ENCODE data around the gene CHID1. TPM values are rescaled to one million over a fixed set of nuclear protein-coding genes. Genes with fewer than 3 reads are reported as not detected.

The CHID1 gene
- total RNA-seq, 1 donor from 2014 or later, result 72.9 TPM

GRCh38 chr11:844693-845644 lies 65.6 kb downstream of the CHID1 start:
- H3K4me1 ChIP-seq, result peaks cover 86% of the 10 kb centered on the region
- TF ChIP-seq, protein P1, sequence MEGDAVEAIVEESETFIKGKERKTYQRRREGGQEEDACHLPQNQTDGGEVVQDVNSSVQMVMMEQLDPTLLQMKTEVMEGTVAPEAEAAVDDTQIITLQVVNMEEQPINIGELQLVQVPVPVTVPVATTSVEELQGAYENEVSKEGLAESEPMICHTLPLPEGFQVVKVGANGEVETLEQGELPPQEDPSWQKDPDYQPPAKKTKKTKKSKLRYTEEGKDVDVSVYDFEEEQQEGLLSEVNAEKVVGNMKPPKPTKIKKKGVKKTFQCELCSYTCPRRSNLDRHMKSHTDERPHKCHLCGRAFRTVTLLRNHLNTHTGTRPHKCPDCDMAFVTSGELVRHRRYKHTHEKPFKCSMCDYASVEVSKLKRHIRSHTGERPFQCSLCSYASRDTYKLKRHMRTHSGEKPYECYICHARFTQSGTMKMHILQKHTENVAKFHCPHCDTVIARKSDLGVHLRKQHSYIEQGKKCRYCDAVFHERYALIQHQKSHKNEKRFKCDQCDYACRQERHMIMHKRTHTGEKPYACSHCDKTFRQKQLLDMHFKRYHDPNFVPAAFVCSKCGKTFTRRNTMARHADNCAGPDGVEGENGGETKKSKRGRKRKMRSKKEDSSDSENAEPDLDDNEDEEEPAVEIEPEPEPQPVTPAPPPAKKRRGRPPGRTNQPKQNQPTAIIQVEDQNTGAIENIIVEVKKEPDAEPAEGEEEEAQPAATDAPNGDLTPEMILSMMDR (IDR thresholded peaks at IDR 0.05), result no peak
- peak; percentile 74 to 77 for TF ChIP-seq POLR2AphosphoS5 (IDR thresholded peaks at IDR 0.05; ENCODE audit: insufficient read depth in 1 of 2, low read depth in 1 of 2)
- H3K36me3 ChIP-seq, result peaks cover 0 to 13% of the 10 kb centered on the region in 2 donors
- peak in 1 of 2 donors; percentile 97 for DNase-seq (ENCODE audit: extremely low spot score in 2 of 2)
- intact Hi-C loops (cut with DNase I), result loop anchor here (5.0 kb wide), 1 partner anchor 38 kb away; the partner anchor contains the start of genes PIDD1 and RPLP2
- no peaks in the 10 kb centered on the region for H3K27me3 ChIP-seq
- no peaks in the 10 kb centered on the region for H3K9me3 ChIP-seq
- peak overlapping the region; percentile 82 to 99 for H3K4me3 ChIP-seq
- peak overlapping the region; percentile 86 for H3K27ac ChIP-seq

GRCh38 chr11:843818-844692 lies 66.6 kb downstream of the CHID1 start:
- Histone ChIP-seq H3K4me3 (peak overlapping the region; percentile 82 to 99), H3K4me1 (peaks cover 90% of the 10 kb centered on the region), H3K27ac (peak overlapping the region; percentile 86), H3K9me3 (no peaks in the 10 kb centered on the region), H3K36me3 (peaks cover 0 to 16% of the 10 kb centered on the region in 2 donors), H3K27me3 (no peaks in the 10 kb centered on the region)
- intact Hi-C loops (cut with DNase I), result loop anchor here (5.0 kb wide), 1 partner anchor 37 kb away; the partner anchor contains the start of genes PIDD1 and RPLP2
- TF ChIP-seq POLR2AphosphoS5 (IDR thresholded peaks at IDR 0.05; ENCODE audit: insufficient read depth in 1 of 2, low read depth in 1 of 2) (peak; percentile 75 to 92), POLR2A (IDR thresholded peaks at IDR 0.05) (peak in 1 of 2 donors; percentile 73)
- TF ChIP-seq, protein P1 (IDR thresholded peaks at IDR 0.05), result peak in 1 of 3 experiments; percentile 4
- DNase-seq (ENCODE audit: extremely low spot score in 2 of 2), result peak in 1 of 2 donors; percentile 98

DNA sequence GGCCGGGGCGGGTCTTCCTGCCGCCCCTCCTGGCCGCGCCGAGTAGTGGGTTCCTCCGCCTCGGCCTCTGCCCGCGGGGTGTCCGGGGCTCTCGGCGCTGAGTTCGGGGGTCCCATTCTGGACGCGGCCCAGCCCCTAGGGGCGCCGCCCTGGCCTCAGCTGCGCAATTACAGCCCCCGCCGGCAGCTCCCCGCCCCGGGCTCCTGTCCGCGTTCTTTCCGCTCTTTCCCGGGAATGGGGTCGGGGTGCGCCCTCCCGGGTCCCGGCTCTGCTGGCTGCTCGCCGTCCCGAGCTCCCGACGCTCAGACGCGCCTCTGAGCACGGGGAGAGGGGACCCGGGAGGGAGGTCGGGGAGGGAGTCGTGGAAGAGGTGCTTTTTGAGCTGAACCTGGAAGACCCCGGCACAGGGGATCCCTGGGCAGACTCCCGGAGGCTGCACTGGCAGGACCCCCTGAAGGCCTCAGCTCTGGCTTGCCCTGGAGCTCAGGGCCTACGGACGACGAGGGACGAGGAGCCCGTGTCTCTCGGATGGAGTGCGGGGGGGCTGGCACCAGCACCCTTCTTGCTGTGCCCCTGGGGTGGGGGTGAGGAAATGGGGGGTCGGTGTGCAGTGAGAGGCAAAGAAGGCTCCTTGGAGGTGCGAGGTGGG lies 67.4 kb downstream of the CHID1 start:
- peak overlapping the region; percentile 82 to 99 for H3K4me3 ChIP-seq
- peaks cover 90% of the 10 kb centered on the region for H3K4me1 ChIP-seq
- no peaks in the 10 kb centered on the region for H3K9me3 ChIP-seq
- DNase-seq (ENCODE audit: extremely low spot score in 2 of 2), result no peak
- intact Hi-C loops (cut with DNase I), result loop anchor here (5.0 kb wide), 1 partner anchor 36 kb away; the partner anchor contains the start of genes PIDD1 and RPLP2
- peaks cover 0 to 24% of the 10 kb centered on the region in 2 donors for H3K36me3 ChIP-seq
- TF ChIP-seq, protein P1 (IDR thresholded peaks at IDR 0.05), result no peak
- no peak for TF ChIP-seq POLR2AphosphoS5 (IDR thresholded peaks at IDR 0.05; ENCODE audit: insufficient read depth in 1 of 2, low read depth in 1 of 2)
- TF ChIP-seq POLR2A (IDR thresholded peaks at IDR 0.05), result no peak
- peak overlapping the region; percentile 86 for H3K27ac ChIP-seq
- H3K27me3 ChIP-seq, result no peaks in the 10 kb centered on the region

- peak within 1 kb of the TSS; percentile 86 for H3K27ac ChIP-seq
- peak within 1 kb of the TSS; percentile 82 to 99 for H3K4me3 ChIP-seq
- TF ChIP-seq, protein P1 (IDR thresholded peaks at IDR 0.05), result peak in 1 of 3 experiments; percentile 25
- TF ChIP-seq POLR2A (IDR thresholded peaks at IDR 0.05), result peak in 1 of 2 donors; percentile 74
- peak; percentile 54 to 79 for TF ChIP-seq POLR2AphosphoS5 (IDR thresholded peaks at IDR 0.05; ENCODE audit: insufficient read depth in 1 of 2, low read depth in 1 of 2)
- H3K36me3 ChIP-seq, result peaks cover 0 to 31% of the 10 kb centered on the region in 2 donors
- H3K9me3 ChIP-seq, result no peaks in the 10 kb centered on the region
- peaks cover 90% of the 10 kb centered on the region for H3K4me1 ChIP-seq
- DNase-seq (ENCODE audit: extremely low spot score in 2 of 2), result no peak
- intact Hi-C loops (cut with DNase I), result loop anchor here (5.0 kb wide), 1 partner anchor 35 kb away; the partner anchor contains the start of genes PIDD1 and RPLP2
- no peaks in the 10 kb centered on the region for H3K27me3 ChIP-seq
Observed at GRCh38 chr11:842370-843002, 68.1 kb downstream of the CHID1 start, which contains the start of the genes POLR2L and TSPAN4. TSS of gene POLR2L (minus strand) at chr11:842529. CDS start at chr11:842508, 21 bp downstream. TSS of gene TSPAN4 (plus strand) at chr11:842852. CDS start at chr11:850305, 7,453 bp downstream.
